Fibroblast of mammary gland (primary cell): ENCODE measurements around the gene RPTOR.

Experiments
- DNase-seq: peaks from one replicate; pipeline ENCODE4 v3.0.0-alpha.2; 2010; ENCODE audit warnings: low read depth
- H3K4me3 ChIP-seq: 2 replicates; pipeline ENCODE4 v1.5.1; 2011; ENCODE audit warnings: low read depth, mild to moderate bottlenecking, low read length, moderate library complexity; ENCODE audit not compliant: control insufficient read depth
- CTCF ChIP-seq: conservative IDR thresholded peaks from 2 replicates; pipeline ENCODE4 v1.5.1; 2011; ENCODE audit warnings: low read depth, low read length, inconsistent platforms; ENCODE audit not compliant: control insufficient read depth, insufficient read depth

RPTOR gene

GRCh38 chr17:80951121-80952090 lies 406.8 kb downstream of the RPTOR start:
- no peak for DNase-seq
- no peak overlapping the region for H3K4me3 ChIP-seq
- no peak for TF ChIP-seq CTCF

GRCh38 chr17:80952291-80952690 lies 407.7 kb downstream of the RPTOR start:
- TF ChIP-seq CTCF: no peak
- no peak overlapping the region for H3K4me3 ChIP-seq

GRCh38 chr17:80953471-80954315 lies 409.1 kb downstream of the RPTOR start:
- no peak overlapping the region for H3K4me3 ChIP-seq
- no peak for TF ChIP-seq CTCF
- DNase-seq: no peak

More at GRCh38 chr17:80952291-80952690, 407.7 kb downstream of the RPTOR start:
- DNase-seq: no peak

GRCh38 chr17:80955078-80955477 lies 410.4 kb downstream of the RPTOR start:
- no peak overlapping the region for H3K4me3 ChIP-seq
- TF ChIP-seq CTCF: no peak
- DNase-seq: no peak

- no peak for TF ChIP-seq CTCF
- no peak for DNase-seq
- no peak overlapping the region for H3K4me3 ChIP-seq
Measured at GRCh38 chr17:80955671-80956280, 411.1 kb downstream of the RPTOR start.

GRCh38 chr17:80956321-80957190 lies 411.9 kb downstream of the RPTOR start:
- H3K4me3 ChIP-seq: no peak overlapping the region
- no peak for TF ChIP-seq CTCF
- DNase-seq: no peak
